ENCODE data around the gene DPM2. TPM values are rescaled to one million over a fixed set of nuclear protein-coding genes. Genes with fewer than 3 reads are reported as not detected.

Gene DPM2
- total RNA-seq, 1 experiment from 2014 or later = 56.1 TPM

DNA sequence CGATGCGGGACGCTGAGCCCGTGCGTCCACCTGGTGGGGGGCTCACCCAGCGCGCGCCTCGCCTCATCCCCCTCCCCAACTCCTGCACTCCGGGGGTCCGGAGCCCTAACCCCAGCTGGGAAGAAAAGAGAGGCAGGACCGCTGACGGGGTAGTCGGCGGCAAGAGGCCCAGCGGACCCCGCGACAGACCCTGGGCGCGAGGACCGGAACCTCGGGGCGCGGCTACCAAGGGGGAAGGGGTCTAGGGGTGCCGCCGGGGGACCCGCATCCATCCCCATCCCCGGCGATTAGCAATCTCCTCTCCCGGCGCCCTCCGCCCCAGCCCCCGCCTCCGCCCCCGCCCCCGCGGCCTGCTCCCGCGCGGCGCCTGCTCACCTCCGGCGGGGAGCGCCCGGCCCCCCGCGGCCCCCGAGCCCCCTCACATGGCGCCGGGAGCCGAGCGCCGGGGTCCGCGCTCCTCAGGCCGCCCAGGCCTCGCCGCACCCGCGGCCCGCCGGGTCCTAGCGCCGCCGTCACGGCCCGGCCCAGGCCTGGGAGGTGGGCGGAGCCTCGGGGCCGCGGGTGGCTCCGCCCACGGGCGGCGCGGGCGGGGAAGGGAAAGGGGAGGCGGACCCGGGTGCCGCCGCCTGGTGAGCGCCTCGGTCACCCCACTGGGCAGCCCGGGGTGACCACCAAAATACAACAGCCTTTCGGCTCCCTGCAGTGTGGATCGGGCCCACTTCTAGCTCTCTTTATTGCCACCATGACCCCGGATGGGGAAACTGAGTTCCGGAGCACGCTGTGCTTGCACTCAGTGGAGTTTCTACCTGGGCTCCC is 38.3 kb downstream of the DPM2 start, which contains the start of gene ST6GALNAC6 (continued):
- TF ChIP-seq, protein P1, sequence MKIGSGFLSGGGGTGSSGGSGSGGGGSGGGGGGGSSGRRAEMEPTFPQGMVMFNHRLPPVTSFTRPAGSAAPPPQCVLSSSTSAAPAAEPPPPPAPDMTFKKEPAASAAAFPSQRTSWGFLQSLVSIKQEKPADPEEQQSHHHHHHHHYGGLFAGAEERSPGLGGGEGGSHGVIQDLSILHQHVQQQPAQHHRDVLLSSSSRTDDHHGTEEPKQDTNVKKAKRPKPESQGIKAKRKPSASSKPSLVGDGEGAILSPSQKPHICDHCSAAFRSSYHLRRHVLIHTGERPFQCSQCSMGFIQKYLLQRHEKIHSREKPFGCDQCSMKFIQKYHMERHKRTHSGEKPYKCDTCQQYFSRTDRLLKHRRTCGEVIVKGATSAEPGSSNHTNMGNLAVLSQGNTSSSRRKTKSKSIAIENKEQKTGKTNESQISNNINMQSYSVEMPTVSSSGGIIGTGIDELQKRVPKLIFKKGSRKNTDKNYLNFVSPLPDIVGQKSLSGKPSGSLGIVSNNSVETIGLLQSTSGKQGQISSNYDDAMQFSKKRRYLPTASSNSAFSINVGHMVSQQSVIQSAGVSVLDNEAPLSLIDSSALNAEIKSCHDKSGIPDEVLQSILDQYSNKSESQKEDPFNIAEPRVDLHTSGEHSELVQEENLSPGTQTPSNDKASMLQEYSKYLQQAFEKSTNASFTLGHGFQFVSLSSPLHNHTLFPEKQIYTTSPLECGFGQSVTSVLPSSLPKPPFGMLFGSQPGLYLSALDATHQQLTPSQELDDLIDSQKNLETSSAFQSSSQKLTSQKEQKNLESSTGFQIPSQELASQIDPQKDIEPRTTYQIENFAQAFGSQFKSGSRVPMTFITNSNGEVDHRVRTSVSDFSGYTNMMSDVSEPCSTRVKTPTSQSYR (CRISPR knock-in tag; IDR thresholded peaks at IDR 0.05) = no peak
- no peak for TF ChIP-seq FOXP4 (CRISPR knock-in tag; IDR thresholded peaks at IDR 0.05)

- peak; percentile 4 for ATAC-seq
- POLR2A ChIA-PET = interaction anchor here (0.6 to 1.7 kb wide), 3 partner anchors 8 to 70 kb away, joined by 3 to 8 read pairs (median 4); partner anchors contain the start of gene ST6GALNAC4
- CTCF ChIA-PET = interaction anchor here (0.7 to 2.1 kb wide), 6 partner anchors 18 to 219 kb away, joined by 3 to 7 read pairs (median 4); partner anchors contain the start of genes ST6GALNAC4 and TOR2A
- TF ChIP-seq FOXK1 (CRISPR knock-in tag; IDR thresholded peaks at IDR 0.05) (no peak), ZNF396 (CRISPR knock-in tag; IDR thresholded peaks at IDR 0.05; ENCODE audit: borderline replicate concordance) (no peak), GABPB1 (CRISPR knock-in tag; IDR thresholded peaks at IDR 0.05) (peak; percentile 41; the same call in 1 of the 2 replicates), ZNF232 (CRISPR knock-in tag; IDR thresholded peaks at IDR 0.05) (no peak), GRHL2 (CRISPR knock-in tag; IDR thresholded peaks at IDR 0.05; ENCODE audit: insufficient replicate concordance, severe bottlenecking) (no peak), FOXP4 (CRISPR knock-in tag; IDR thresholded peaks at IDR 0.05) (0 out of 2 replicates have a peak, but pooled peaks have one; percentile 28), NFYB (CRISPR knock-in tag; conservative IDR thresholded peaks at IDR 0.05; ENCODE audit: low read depth) (no peak), JUN (CRISPR knock-in tag; IDR thresholded peaks at IDR 0.05) (no peak), STAT6 (CRISPR knock-in tag; conservative IDR thresholded peaks at IDR 0.05; ENCODE audit: low read depth) (no peak), TCF7 (CRISPR knock-in tag; IDR thresholded peaks at IDR 0.05; ENCODE audit: low read depth) (0 out of 2 replicates have a peak, but pooled peaks have one; percentile 42), AR (CRISPR knock-in tag; IDR thresholded peaks at IDR 0.05) (no peak), ESRRA (CRISPR knock-in tag; IDR thresholded peaks at IDR 0.05; ENCODE audit: borderline replicate concordance) (no peak)
- TF ChIP-seq, protein P2, sequence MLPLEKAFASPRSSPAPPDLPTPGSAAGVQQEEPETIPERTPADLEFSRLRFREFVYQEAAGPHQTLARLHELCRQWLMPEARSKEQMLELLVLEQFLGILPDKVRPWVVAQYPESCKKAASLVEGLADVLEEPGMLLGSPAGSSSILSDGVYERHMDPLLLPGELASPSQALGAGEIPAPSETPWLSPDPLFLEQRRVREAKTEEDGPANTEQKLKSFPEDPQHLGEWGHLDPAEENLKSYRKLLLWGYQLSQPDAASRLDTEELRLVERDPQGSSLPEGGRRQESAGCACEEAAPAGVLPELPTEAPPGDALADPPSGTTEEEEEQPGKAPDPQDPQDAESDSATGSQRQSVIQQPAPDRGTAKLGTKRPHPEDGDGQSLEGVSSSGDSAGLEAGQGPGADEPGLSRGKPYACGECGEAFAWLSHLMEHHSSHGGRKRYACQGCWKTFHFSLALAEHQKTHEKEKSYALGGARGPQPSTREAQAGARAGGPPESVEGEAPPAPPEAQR (CRISPR knock-in tag; IDR thresholded peaks at IDR 0.05) = no peak
- TF ChIP-seq, protein P3, sequence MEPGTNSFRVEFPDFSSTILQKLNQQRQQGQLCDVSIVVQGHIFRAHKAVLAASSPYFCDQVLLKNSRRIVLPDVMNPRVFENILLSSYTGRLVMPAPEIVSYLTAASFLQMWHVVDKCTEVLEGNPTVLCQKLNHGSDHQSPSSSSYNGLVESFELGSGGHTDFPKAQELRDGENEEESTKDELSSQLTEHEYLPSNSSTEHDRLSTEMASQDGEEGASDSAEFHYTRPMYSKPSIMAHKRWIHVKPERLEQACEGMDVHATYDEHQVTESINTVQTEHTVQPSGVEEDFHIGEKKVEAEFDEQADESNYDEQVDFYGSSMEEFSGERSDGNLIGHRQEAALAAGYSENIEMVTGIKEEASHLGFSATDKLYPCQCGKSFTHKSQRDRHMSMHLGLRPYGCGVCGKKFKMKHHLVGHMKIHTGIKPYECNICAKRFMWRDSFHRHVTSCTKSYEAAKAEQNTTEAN (CRISPR knock-in tag; IDR thresholded peaks at IDR 0.05) = 0 out of 2 replicates have a peak, but pooled peaks have one; percentile 24
These were observed 39.1 kb downstream of the DPM2 start for GRCh38 chr9:127898433-127899127.

More at GRCh38 chr9:127898433-127899127, 39.1 kb downstream of the DPM2 start:
- no peaks in the 10 kb centered on the region; the same call in 1 of the 2 replicates for H3K9me3 Mint-ChIP-seq
- H3K36me3 Mint-ChIP-seq = peaks cover 28% of the 10 kb centered on the region
- H3K4me1 Mint-ChIP-seq = peaks cover 30% of the 10 kb centered on the region
- no peaks in the 10 kb centered on the region; the same call in 1 of the 2 replicates for H3K27me3 Mint-ChIP-seq (ENCODE audit: low read depth)
- H3K4me3 Mint-ChIP-seq = peak overlapping the region; percentile 87
- peak overlapping the region; percentile 76; the same call in 1 of the 2 replicates for H3K27ac Mint-ChIP-seq
- DNase-seq (ENCODE audit: low spot score) = no peak
